Activated CD4-positive, CD25-positive, alpha-beta regulatory T cell (primary cell): ENCODE results near the gene EEF1AKMT4.
A peak's percentile ranks its signal among the peaks of the same experiment; 100 is the strongest.

Experiments used
- DNase-seq, 4 experiments: peaks; one replicate each; lab custom pipeline; 2025; lab: John Stamatoyannopoulos, UW

Gene EEF1AKMT4

GRCh38 chr3:184235381-184236032 is 14.0 kb upstream of the EEF1AKMT4 start:
- no peak for DNase-seq

- DNase-seq = no peak
Measured at GRCh38 chr3:184236033-184236410, 13.4 kb upstream of the EEF1AKMT4 start.

- no peak for DNase-seq
Measured at GRCh38 chr3:184236636-184237035, 12.8 kb upstream of the EEF1AKMT4 start.

GRCh38 chr3:184237211-184237610 is 12.3 kb upstream of the EEF1AKMT4 start:
- no peak for DNase-seq

- no peak for DNase-seq
Measured at GRCh38 chr3:184237807-184238206, 11.7 kb upstream of the EEF1AKMT4 start.

- no peak for DNase-seq
Measured at GRCh38 chr3:184238246-184238818, 11.1 kb upstream of the EEF1AKMT4 start.

GRCh38 chr3:184239221-184239620 is 10.3 kb upstream of the EEF1AKMT4 start:
- DNase-seq = no peak

- no peak for DNase-seq
Measured at GRCh38 chr3:184239708-184240107, 9.8 kb upstream of the EEF1AKMT4 start.

- DNase-seq = no peak
Measured at GRCh38 chr3:184240384-184241140, 8.9 kb upstream of the EEF1AKMT4 start.

GRCh38 chr3:184241141-184241446 is 8.4 kb upstream of the EEF1AKMT4 start:
- no peak for DNase-seq

GRCh38 chr3:184241447-184242296 is 7.8 kb upstream of the EEF1AKMT4 start:
- DNase-seq = no peak

GRCh38 chr3:184242297-184242685 is 7.2 kb upstream of the EEF1AKMT4 start:
- no peak for DNase-seq

GRCh38 chr3:184248454-184249411 is 739 bp upstream of the EEF1AKMT4 start, which contains the start of gene ALG3:
Gene ALG3, minus strand, starts transcription at chr3:184248962. Its CDS starts 22 bp downstream, at chr3:184248940.
- DNase-seq = peak; percentile 60 to 84 (median 70)

GRCh38 chr3:184250167-184250828 is 826 bp downstream of the EEF1AKMT4 start:
- DNase-seq = peak; percentile 64 to 88 (median 70)

GRCh38 chr3:184255291-184256039 is 6.0 kb downstream of the EEF1AKMT4 start:
- no peak for DNase-seq

GRCh38 chr3:184257083-184257915 is 7.8 kb downstream of the EEF1AKMT4 start:
- no peak for DNase-seq

GRCh38 chr3:184258926-184259325 is 9.5 kb downstream of the EEF1AKMT4 start:
- no peak for DNase-seq

GRCh38 chr3:184259396-184259877 is 10.0 kb downstream of the EEF1AKMT4 start:
- no peak for DNase-seq
